ENCODE measurements around the gene PFDN1. TPM values are rescaled to one million over a fixed set of nuclear protein-coding genes. Genes with fewer than 3 reads are reported as not detected.

The PFDN1 gene
- total RNA-seq, 1 experiment from 2014 or later: 48.9 TPM

GRCh38 chr5:140349244-140349643, 46.3 kb upstream of the PFDN1 start (continued):
- TF ChIP-seq CTCF (IDR thresholded peaks at IDR 0.05 in 2 of 3, conservative IDR thresholded peaks at IDR 0.05 in 1 of 3; ENCODE audit: borderline replicate concordance in 1 of 3, insufficient read depth in 1 of 3, low read depth in 2 of 3, low read length in 2 of 3): no peak
- no peak for TF ChIP-seq CEBPB (IDR thresholded peaks at IDR 0.05; ENCODE audit: low read depth)
- TF ChIP-seq MAX (IDR thresholded peaks at IDR 0.05): no peak
- TF ChIP-seq SRF (IDR thresholded peaks at IDR 0.05; ENCODE audit: low read depth): no peak
- TF ChIP-seq SP1 (IDR thresholded peaks at IDR 0.05; ENCODE audit: low read depth): no peak
- no peak for TF ChIP-seq ZNF274 (IDR thresholded peaks at IDR 0.05; ENCODE audit: low read depth, low read length)
- TF ChIP-seq POLR2AphosphoS5 (IDR thresholded peaks at IDR 0.05; ENCODE audit: low read depth, low read length): no peak

DNA sequence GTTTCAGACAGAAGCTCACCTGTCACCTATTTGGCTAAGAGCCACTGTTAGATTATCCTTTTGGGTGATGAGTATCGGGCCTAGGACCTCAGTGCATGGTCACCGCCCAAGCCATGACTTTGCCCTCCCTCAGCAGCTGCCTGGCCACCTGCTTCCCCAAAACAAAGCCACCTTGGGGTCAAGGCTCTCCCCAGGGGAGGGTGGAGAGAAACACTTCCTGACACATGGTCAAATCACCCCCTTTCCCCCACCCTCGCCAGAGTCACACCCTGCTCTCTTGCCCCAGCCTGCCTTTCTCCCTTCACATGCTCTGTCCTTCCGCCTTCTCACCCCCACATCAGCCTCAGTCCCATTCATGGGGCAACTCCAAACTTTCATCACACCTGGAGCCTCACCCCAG, 45.2 kb upstream of the PFDN1 start:
- intact Hi-C loops (cut with micrococcal nuclease): no loop called here
- H3K27me3 ChIP-seq (ENCODE audit: insufficient read depth, low read length): no peaks in the 10 kb centered on the region
- H3K36me3 ChIP-seq (ENCODE audit: control insufficient read depth in 1 of 2, insufficient read depth in 2 of 2, low read length in 2 of 2): no peaks in the 10 kb centered on the region
- no peak for TF ChIP-seq POLR2AphosphoS5 (IDR thresholded peaks at IDR 0.05; ENCODE audit: low read depth, low read length)
- TF ChIP-seq SRF (IDR thresholded peaks at IDR 0.05; ENCODE audit: low read depth): no peak
- no peak for TF ChIP-seq ELF1 (IDR thresholded peaks at IDR 0.05; ENCODE audit: borderline replicate concordance, low read depth)
- TF ChIP-seq MAX (IDR thresholded peaks at IDR 0.05): no peak
- TF ChIP-seq REST (IDR thresholded peaks at IDR 0.05; ENCODE audit: low read depth): no peak
- no peak for TF ChIP-seq ZFX (IDR thresholded peaks at IDR 0.05)
- TF ChIP-seq EZH2phosphoT487 (IDR thresholded peaks at IDR 0.05; ENCODE audit: borderline replicate concordance): no peak
- DNase-seq (ENCODE audit: low read depth, low spot score) (no peak), ATAC-seq (no peak)
- ChIA-PET POLR2A (interaction anchor here (0.7 kb wide), 1 partner anchor 299 kb away, joined by 4 read pairs; the partner anchor contains the start of genes IK and NDUFA2), RAD21 (ENCODE audit: low non-redundant PET in 1 of 2, low total read pairs in 2 of 2, uncharacterized antibody in 2 of 2, unreplicated experiment in 2 of 2) (interaction anchor here in 1 of 2 experiments (0.6 kb wide), 1 partner anchor 103 kb away, joined by 4 read pairs; no protein-coding TSS in a partner anchor), CTCF (interaction anchor here (1.0 to 2.4 kb wide), 2 partner anchors 11 to 371 kb away, joined by 4 to 12 read pairs; no protein-coding TSS in a partner anchor)
- no peak overlapping the region for H2AFZ ChIP-seq (ENCODE audit: low read depth, low read length, poor library complexity, severe bottlenecking)
- no peak overlapping the region for H3K27ac ChIP-seq (ENCODE audit: low read depth, low read length)
- H3K79me2 ChIP-seq (ENCODE audit: insufficient read depth, low read length): no peaks in the 10 kb centered on the region
- H3K4me1 ChIP-seq (ENCODE audit: control insufficient read depth in 1 of 2, insufficient read depth in 2 of 2, low read length in 2 of 2): peaks cover 22 to 43% of the 10 kb centered on the region in 2 experiments
- no TSS peak for BruUV-seq (replicated peaks)
- H4K20me1 ChIP-seq (ENCODE audit: insufficient read depth): no peaks in the 10 kb centered on the region
- no peak overlapping the region for H3K9ac ChIP-seq (ENCODE audit: low read length)
- peak overlapping the region; percentile 20 for H3K4me2 ChIP-seq (ENCODE audit: low read length)
- no peaks in the 10 kb centered on the region for H3K9me3 ChIP-seq (ENCODE audit: control insufficient read depth in 1 of 2, insufficient read depth in 1 of 2, low read depth in 1 of 2, low read length in 2 of 2)
- H3K9me2 ChIP-seq (ENCODE audit: insufficient read depth): no peaks in the 10 kb centered on the region
- H3K4me3 ChIP-seq (replicated peaks in 1 of 2; ENCODE audit: low read depth in 1 of 2, low read length in 2 of 2): no peak overlapping the region
